HFFc6 (cell line): Measurements from ENCODE around the gene RRAS. TPM values are rescaled to one million over a fixed set of nuclear protein-coding genes. Genes with fewer than 3 reads are reported as not detected.
A peak's percentile ranks its signal among the peaks of the same experiment; 100 is the strongest.

Experiments
- DNase-seq: peaks from one replicate; pipeline ENCODE4 v3.0.0-alpha.2; 2018
- H3K27ac Mint-ChIP-seq: 2 replicates; pipeline ENCODE4 v1.8.0; 2020; ENCODE audit warnings: mild to moderate bottlenecking, mixed read lengths
- H3K27me3 Mint-ChIP-seq: 2 replicates; pipeline ENCODE4 v1.8.0; 2021; ENCODE audit warnings: mild to moderate bottlenecking, moderate library complexity, mixed read lengths; ENCODE audit not compliant: insufficient read depth
- H3K36me3 Mint-ChIP-seq: 2 replicates; pipeline ENCODE4 v1.8.0; 2021; ENCODE audit warnings: low read depth, mixed read lengths
- H3K4me1 Mint-ChIP-seq: 2 replicates; pipeline ENCODE4 v1.8.0; 2020; ENCODE audit warnings: low read depth, mixed read lengths
- H3K4me3 Mint-ChIP-seq: 2 replicates; pipeline ENCODE4 v1.8.0; 2020; ENCODE audit warnings: mild to moderate bottlenecking, moderate library complexity, mixed read lengths
- H3K9me3 Mint-ChIP-seq: 2 replicates; pipeline ENCODE4 v1.8.0; 2020; ENCODE audit warnings: mild to moderate bottlenecking, mixed read lengths
- CTCF ChIP-seq: fragments of 200-600 bp; sonication (generic); IDR thresholded peaks from 2 replicates; pipeline ENCODE4 v1.5.0; 2021; ENCODE audit warnings: antibody characterized with exemption, mild to moderate bottlenecking
- total RNA-seq, 6 experiments: library from RNA; stranded (reverse); fragmentation: NEBNext Ultra II Directional; extraction: Animal tissue kit (Norgen Biotek cat#: 25700); gene quantifications; 2 replicates in 1 of 6; 3 replicates in 5 of 6; pipeline ENCODE4 v1.2.3, GENCODE V29; 2021

RRAS gene
- total RNA-seq, 6 experiments from 2014 or later = 130 to 162 (median 133) TPM

GRCh38 chr19:49678985-49679770, 39.2 kb upstream of the RRAS start:
- Mint-ChIP-seq H3K27ac (peak overlapping the region; percentile 83; the same call in 1 of the 2 replicates), H3K4me1 (peaks cover 31% of the 10 kb centered on the region), H3K27me3 (peaks cover 8% of the 10 kb centered on the region), H3K9me3 (no peaks in the 10 kb centered on the region), H3K36me3 (peaks cover 4% of the 10 kb centered on the region; the same call in 1 of the 2 replicates), H3K4me3 (peak overlapping the region; percentile 97)
- TF ChIP-seq CTCF = no peak
- no peak for DNase-seq

- peak; percentile 87 for TF ChIP-seq CTCF
- DNase-seq = peak; percentile 41
- Mint-ChIP-seq H3K4me3 (peak overlapping the region; percentile 97), H3K27ac (peak overlapping the region; percentile 83), H3K36me3 (peaks cover 4% of the 10 kb centered on the region; the same call in 1 of the 2 replicates), H3K4me1 (peaks cover 31% of the 10 kb centered on the region), H3K9me3 (no peaks in the 10 kb centered on the region), H3K27me3 (peaks cover 7% of the 10 kb centered on the region)
Measured at GRCh38 chr19:49677901-49678674, 38.1 kb upstream of the RRAS start.

- H3K36me3 Mint-ChIP-seq = peaks cover 4% of the 10 kb centered on the region; the same call in 1 of the 2 replicates
- peaks cover 31% of the 10 kb centered on the region for H3K4me1 Mint-ChIP-seq
- H3K9me3 Mint-ChIP-seq = no peaks in the 10 kb centered on the region
- H3K4me3 Mint-ChIP-seq = peak within 1 kb of the TSS; percentile 97
- DNase-seq = no peak
- peaks cover 7% of the 10 kb centered on the region for H3K27me3 Mint-ChIP-seq
- H3K27ac Mint-ChIP-seq = peak within 1 kb of the TSS; percentile 99
- no peak for TF ChIP-seq CTCF
Measured at GRCh38 chr19:49677231-49677900, 37.4 kb upstream of the RRAS start, which contains the start of gene PRMT1. TSS of gene PRMT1 (plus strand) at chr19:49677271. CDS start at chr19:49677281, 10 bp downstream.

- Mint-ChIP-seq H3K27ac (peak overlapping the region; percentile 99), H3K9me3 (no peaks in the 10 kb centered on the region), H3K27me3 (peaks cover 7% of the 10 kb centered on the region), H3K4me3 (peak overlapping the region; percentile 97), H3K4me1 (peaks cover 35% of the 10 kb centered on the region), H3K36me3 (peaks cover 4% of the 10 kb centered on the region; the same call in 1 of the 2 replicates)
- no peak for TF ChIP-seq CTCF
- DNase-seq = peak; percentile 100
Measured at GRCh38 chr19:49676784-49677230, 36.9 kb upstream of the RRAS start.

- peak overlapping the region; percentile 85 for H3K4me3 Mint-ChIP-seq
- H3K36me3 Mint-ChIP-seq = peaks cover 4% of the 10 kb centered on the region; the same call in 1 of the 2 replicates
- H3K27me3 Mint-ChIP-seq = peaks cover 7% of the 10 kb centered on the region
- TF ChIP-seq CTCF = no peak
- H3K4me1 Mint-ChIP-seq = peaks cover 35% of the 10 kb centered on the region
- peak overlapping the region; percentile 99 for H3K27ac Mint-ChIP-seq
- peak; percentile 82 for DNase-seq
- H3K9me3 Mint-ChIP-seq = no peaks in the 10 kb centered on the region
Measured at GRCh38 chr19:49676136-49676783, 36.3 kb upstream of the RRAS start.
